Stimulated activated naive CD8-positive, alpha-beta T cell treated with anti-CD3 and anti-CD28 coated beads, Interleukin-15, Interleukin-2, amounts not matched to agents 100 ng/mL and 50 ng/mL, for 24 hours (primary cell): ENCODE measurements around the gene TPST1.

ENCODE experiments used
- H3K27ac Mint-ChIP-seq: one replicate; pipeline ENCODE4 v1.8.0; 2021; ENCODE audit warnings: mild to moderate bottlenecking, mixed read lengths
- H3K27me3 Mint-ChIP-seq: one replicate; pipeline ENCODE4 v1.8.0; 2021; ENCODE audit warnings: mixed read lengths
- H3K36me3 Mint-ChIP-seq: one replicate; pipeline ENCODE4 v1.8.0; 2021; ENCODE audit warnings: low read depth, mixed read lengths
- H3K4me1 Mint-ChIP-seq: one replicate; pipeline ENCODE4 v1.8.0; 2021; ENCODE audit warnings: low read depth, mixed read lengths
- H3K4me3 Mint-ChIP-seq: one replicate; pipeline ENCODE4 v1.8.0; 2021; ENCODE audit warnings: mild to moderate bottlenecking, mixed read lengths
- H3K9me3 Mint-ChIP-seq: one replicate; pipeline ENCODE4 v1.8.0; 2021; ENCODE audit warnings: mixed read lengths

The TPST1 gene

GRCh38 chr7:66277492-66277891 is 72.4 kb downstream of the TPST1 start:
- Mint-ChIP-seq H3K27me3 (no peaks in the 10 kb centered on the region), H3K27ac (no peak overlapping the region), H3K9me3 (no peaks in the 10 kb centered on the region), H3K4me1 (peaks cover 5% of the 10 kb centered on the region), H3K4me3 (no peak overlapping the region), H3K36me3 (no peaks in the 10 kb centered on the region)

- Mint-ChIP-seq H3K27me3 (no peaks in the 10 kb centered on the region), H3K27ac (no peak overlapping the region), H3K4me1 (peaks cover 5% of the 10 kb centered on the region)
Measured at GRCh38 chr7:66279912-66280311, 74.8 kb downstream of the TPST1 start.

GRCh38 chr7:66281678-66282590 is 76.8 kb downstream of the TPST1 start:
- Mint-ChIP-seq H3K36me3 (no peaks in the 10 kb centered on the region), H3K27me3 (no peaks in the 10 kb centered on the region), H3K27ac (no peak overlapping the region), H3K4me3 (no peak overlapping the region), H3K9me3 (no peaks in the 10 kb centered on the region), H3K4me1 (peaks cover 5% of the 10 kb centered on the region)

More at GRCh38 chr7:66279912-66280311, 74.8 kb downstream of the TPST1 start:
- H3K4me3 Mint-ChIP-seq, result no peak overlapping the region
- H3K36me3 Mint-ChIP-seq, result no peaks in the 10 kb centered on the region
- no peaks in the 10 kb centered on the region for H3K9me3 Mint-ChIP-seq

- H3K36me3 Mint-ChIP-seq, result no peaks in the 10 kb centered on the region
- no peaks in the 10 kb centered on the region for H3K9me3 Mint-ChIP-seq
- H3K27ac Mint-ChIP-seq, result no peak overlapping the region
- H3K4me1 Mint-ChIP-seq, result peaks cover 5% of the 10 kb centered on the region
- H3K4me3 Mint-ChIP-seq, result no peak overlapping the region
- H3K27me3 Mint-ChIP-seq, result no peaks in the 10 kb centered on the region
Measured at GRCh38 chr7:66282591-66282935, 77.4 kb downstream of the TPST1 start.

GRCh38 chr7:66283003-66283920 is 78.1 kb downstream of the TPST1 start:
- Mint-ChIP-seq H3K27ac (no peak overlapping the region), H3K9me3 (no peaks in the 10 kb centered on the region), H3K27me3 (no peaks in the 10 kb centered on the region), H3K4me1 (peaks cover 5% of the 10 kb centered on the region), H3K4me3 (no peak overlapping the region), H3K36me3 (no peaks in the 10 kb centered on the region)

GRCh38 chr7:66296001-66296521 is 90.9 kb downstream of the TPST1 start:
- Mint-ChIP-seq H3K36me3 (peaks cover 16% of the 10 kb centered on the region), H3K27me3 (no peaks in the 10 kb centered on the region), H3K27ac (no peak overlapping the region), H3K4me1 (peaks cover 4% of the 10 kb centered on the region), H3K4me3 (no peak overlapping the region), H3K9me3 (peaks cover 21% of the 10 kb centered on the region)

- peaks cover 4% of the 10 kb centered on the region for H3K4me1 Mint-ChIP-seq
- H3K27me3 Mint-ChIP-seq, result no peaks in the 10 kb centered on the region
- peaks cover 16% of the 10 kb centered on the region for H3K36me3 Mint-ChIP-seq
- H3K27ac Mint-ChIP-seq, result no peak overlapping the region
- no peak overlapping the region for H3K4me3 Mint-ChIP-seq
- H3K9me3 Mint-ChIP-seq, result peaks cover 21% of the 10 kb centered on the region
Measured at GRCh38 chr7:66296557-66296956, 91.4 kb downstream of the TPST1 start.

GRCh38 chr7:66297579-66297978 is 92.4 kb downstream of the TPST1 start:
- Mint-ChIP-seq H3K4me3 (no peak overlapping the region), H3K4me1 (peaks cover 4% of the 10 kb centered on the region), H3K36me3 (peaks cover 16% of the 10 kb centered on the region), H3K27ac (no peak overlapping the region), H3K9me3 (peaks cover 21% of the 10 kb centered on the region), H3K27me3 (no peaks in the 10 kb centered on the region)

- Mint-ChIP-seq H3K9me3 (peaks cover 21% of the 10 kb centered on the region), H3K4me3 (no peak overlapping the region), H3K36me3 (peaks cover 16% of the 10 kb centered on the region), H3K4me1 (peaks cover 2% of the 10 kb centered on the region), H3K27me3 (no peaks in the 10 kb centered on the region), H3K27ac (no peak overlapping the region)
Measured at GRCh38 chr7:66301249-66301648, 96.1 kb downstream of the TPST1 start.

- Mint-ChIP-seq H3K4me1 (no peaks in the 10 kb centered on the region), H3K27ac (no peak overlapping the region), H3K9me3 (peaks cover 21% of the 10 kb centered on the region), H3K4me3 (no peak overlapping the region), H3K36me3 (peaks cover 16% of the 10 kb centered on the region), H3K27me3 (no peaks in the 10 kb centered on the region)
Measured at GRCh38 chr7:66301737-66302136, 96.6 kb downstream of the TPST1 start.

GRCh38 chr7:66303454-66304155 is 98.5 kb downstream of the TPST1 start:
- peaks cover 9% of the 10 kb centered on the region for H3K36me3 Mint-ChIP-seq
- H3K27ac Mint-ChIP-seq, result no peak overlapping the region
- no peak overlapping the region for H3K4me3 Mint-ChIP-seq
- peaks cover 8% of the 10 kb centered on the region for H3K9me3 Mint-ChIP-seq
- no peaks in the 10 kb centered on the region for H3K4me1 Mint-ChIP-seq
- H3K27me3 Mint-ChIP-seq, result no peaks in the 10 kb centered on the region

- no peaks in the 10 kb centered on the region for H3K27me3 Mint-ChIP-seq
- peaks cover 5% of the 10 kb centered on the region for H3K9me3 Mint-ChIP-seq
- no peaks in the 10 kb centered on the region for H3K4me1 Mint-ChIP-seq
- no peak overlapping the region for H3K4me3 Mint-ChIP-seq
- H3K36me3 Mint-ChIP-seq, result peaks cover 5% of the 10 kb centered on the region
- no peak overlapping the region for H3K27ac Mint-ChIP-seq
Measured at GRCh38 chr7:66304536-66304935, 99.4 kb downstream of the TPST1 start.

- Mint-ChIP-seq H3K4me1 (no peaks in the 10 kb centered on the region), H3K27me3 (no peaks in the 10 kb centered on the region), H3K9me3 (no peaks in the 10 kb centered on the region), H3K27ac (no peak overlapping the region), H3K36me3 (no peaks in the 10 kb centered on the region), H3K4me3 (no peak overlapping the region)
Measured at GRCh38 chr7:66306243-66306642, 101.1 kb downstream of the TPST1 start.

GRCh38 chr7:66307591-66308215 is 102.6 kb downstream of the TPST1 start:
- Mint-ChIP-seq H3K27ac (no peak overlapping the region), H3K36me3 (no peaks in the 10 kb centered on the region), H3K4me1 (peaks cover 3% of the 10 kb centered on the region), H3K9me3 (no peaks in the 10 kb centered on the region), H3K4me3 (no peak overlapping the region), H3K27me3 (no peaks in the 10 kb centered on the region)
